Stimulated activated CD8-positive, alpha-beta memory T cell treated with anti-CD3 and anti-CD28 coated beads, Interleukin-7, amount 100 ng/mL, for 48 hours (primary cell): ENCODE measurements around the gene KRT20.
A peak's percentile ranks its signal among the peaks of the same experiment; 100 is the strongest.
"Not testable (repeated sequence)": the region's sequence is repeated elsewhere in the genome, so short reads cannot be mapped to it uniquely, and the experiment has no call there.

Source experiments
- DNase-seq, 2 donors: peaks; one replicate each; pipeline ENCODE4 v3.0.0-alpha.2; 2020; ENCODE audit warnings: low read depth in 1 of 2; ENCODE audit errors: extremely low read depth in 1 of 2

KRT20 gene

DNA sequence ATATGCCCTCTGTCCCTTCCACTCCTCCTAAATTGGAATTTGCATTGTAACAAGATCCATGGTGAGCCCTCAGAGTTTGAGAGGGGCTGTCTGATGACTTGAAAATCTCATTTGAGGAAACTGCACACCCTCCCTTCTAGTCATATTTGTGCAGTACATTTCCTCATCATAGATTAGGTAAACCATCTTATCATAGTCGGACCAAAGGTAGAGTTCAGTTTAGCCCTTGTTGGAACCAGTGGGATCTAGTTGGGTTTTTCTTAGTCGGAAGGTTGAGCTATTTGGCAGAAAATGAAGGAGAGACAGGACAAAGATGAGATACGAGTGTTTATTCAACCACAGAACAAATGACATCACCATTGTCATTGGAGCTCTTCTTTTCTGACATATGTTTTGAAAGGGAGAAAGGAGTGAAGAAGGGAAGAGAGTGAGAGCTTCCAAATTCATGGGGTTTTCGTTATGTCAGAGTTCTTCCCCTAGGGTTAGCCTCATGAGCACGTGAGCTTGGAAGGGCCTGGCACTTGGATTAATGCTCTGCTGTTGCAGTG is 15.8 kb upstream of the KRT20 start:
- DNase-seq, result no peak

DNA sequence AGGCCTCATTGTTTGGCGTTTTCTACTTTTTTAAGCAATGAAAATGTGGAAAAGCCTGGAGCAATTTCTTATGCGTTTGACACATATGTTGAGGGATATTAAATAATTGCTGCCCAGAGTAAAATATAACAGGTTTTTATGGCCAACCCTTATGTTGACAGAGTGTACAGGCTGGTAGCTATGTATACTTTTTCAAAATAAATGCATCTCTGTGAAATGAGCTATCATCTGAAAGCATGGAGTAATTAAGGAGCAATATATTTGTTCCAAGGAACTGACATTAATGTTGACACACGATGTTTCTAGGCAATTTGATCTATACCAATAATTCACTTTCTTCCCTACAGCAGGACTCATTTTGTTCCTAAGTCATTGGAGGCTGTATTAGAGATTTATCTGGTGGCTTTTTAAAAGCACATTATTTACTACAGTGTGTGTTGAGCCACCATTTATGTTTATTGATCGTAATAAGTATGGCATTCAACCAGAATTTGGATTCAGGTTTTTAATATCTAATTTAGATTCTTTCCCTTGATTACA is 11.9 kb upstream of the KRT20 start:
- no peak for DNase-seq

DNA sequence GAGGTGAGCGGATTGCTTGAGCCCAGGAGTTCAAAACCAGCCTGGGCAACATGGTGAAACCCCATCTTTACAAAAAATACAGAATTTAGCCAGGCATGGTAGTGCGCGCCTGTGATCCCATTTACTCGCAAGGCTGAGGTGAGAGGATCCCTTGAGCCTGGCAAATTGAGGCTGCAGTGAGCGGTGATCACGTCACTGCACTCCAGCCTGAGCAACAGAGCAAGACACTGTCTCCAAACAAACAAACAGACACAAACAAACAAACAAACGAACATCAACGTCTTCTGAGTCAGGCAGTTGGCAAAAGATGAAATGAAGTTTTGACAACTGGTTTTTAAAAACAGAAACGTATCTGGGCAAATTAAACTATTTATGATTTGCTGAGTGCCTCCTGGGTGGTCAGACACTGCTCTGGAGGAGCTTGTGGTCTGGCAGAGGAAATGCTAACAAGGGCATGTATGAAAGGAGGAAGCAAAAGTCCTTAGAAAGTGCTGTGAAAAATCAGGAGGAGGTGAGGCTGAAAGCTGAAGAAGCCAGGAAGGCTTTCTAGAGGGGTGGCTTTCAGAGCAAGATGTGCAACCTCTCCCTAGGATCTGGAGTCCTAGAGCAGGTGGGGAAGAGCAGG is 10.2 kb upstream of the KRT20 start:
- DNase-seq, result no peak

DNA sequence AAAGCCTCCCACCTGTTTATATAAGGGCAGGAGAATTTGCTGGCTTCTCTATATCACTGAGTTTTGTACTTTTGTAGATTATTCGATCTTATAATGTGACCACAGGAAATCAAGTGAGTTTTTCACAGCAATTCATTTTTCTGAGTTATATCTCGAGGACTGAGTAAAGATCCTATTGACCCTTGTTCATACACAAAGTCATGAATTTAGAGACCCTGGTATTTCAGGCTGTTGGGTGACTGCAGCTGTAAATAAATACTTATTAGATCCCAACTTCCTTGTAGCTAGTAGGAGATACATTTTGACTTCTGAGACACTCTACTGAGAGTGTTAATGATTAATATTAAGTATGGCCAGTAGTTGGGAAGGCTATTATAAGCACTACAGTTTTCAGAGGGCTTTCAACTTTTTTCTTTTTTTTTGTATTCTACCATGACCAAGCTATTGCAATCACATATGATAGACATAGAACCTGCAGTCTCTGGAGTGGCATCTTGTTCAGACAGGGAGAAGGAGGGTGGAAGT is 3.2 kb upstream of the KRT20 start:
- DNase-seq, result no peak

DNA sequence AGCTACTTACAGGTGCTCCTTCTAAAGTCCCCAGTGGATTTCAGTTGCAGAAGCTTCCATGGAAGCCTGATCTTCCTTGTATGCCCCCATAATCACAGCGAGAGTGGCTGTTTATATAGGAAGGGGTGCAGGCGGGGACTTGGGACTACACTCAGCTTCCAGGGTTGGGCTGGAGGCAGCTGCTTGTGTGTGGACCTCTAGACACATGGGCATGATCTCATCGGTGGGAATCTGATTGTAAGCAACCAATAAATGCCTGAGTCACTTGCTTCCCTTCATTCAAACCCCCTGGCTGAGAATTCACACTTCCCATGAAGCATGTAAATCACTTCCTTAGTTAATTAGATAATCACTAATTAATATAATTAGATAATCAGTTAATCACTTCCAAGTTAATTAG is 1.0 kb upstream of the KRT20 start:
- DNase-seq, result no peak

DNA sequence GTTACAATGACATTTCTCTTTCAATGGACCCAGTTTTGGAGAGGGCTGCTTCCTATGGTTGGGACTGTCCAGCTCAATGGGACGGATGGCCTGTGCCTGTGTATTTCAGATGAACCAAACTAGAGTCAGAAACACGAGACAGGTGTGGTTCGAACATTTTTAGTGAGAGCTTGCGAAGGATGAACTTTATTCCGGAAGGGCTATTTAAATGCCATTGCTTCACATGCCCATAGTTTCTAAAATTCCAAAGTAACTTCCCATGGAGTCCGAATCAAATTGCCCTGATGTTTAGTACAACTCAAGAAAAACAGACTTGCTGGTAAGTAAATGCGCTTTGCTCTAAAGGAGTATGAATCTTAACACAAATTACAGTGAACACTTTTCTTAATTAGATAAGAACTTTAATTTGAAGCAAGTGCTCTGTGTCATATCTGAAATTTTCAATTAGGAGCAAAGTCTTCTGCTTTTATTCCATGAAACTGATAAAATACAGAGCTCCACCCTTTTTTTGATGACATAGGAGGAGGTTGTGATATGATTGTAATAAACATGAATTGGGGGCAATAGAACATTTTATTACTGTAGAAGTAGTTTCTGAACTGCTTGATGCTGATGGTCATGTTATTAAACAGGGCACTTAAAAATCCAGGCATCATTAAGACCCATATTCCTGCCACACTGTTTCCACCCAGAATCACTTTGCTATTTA is 1.3 kb downstream of the KRT20 start:
- DNase-seq, result no peak

DNA sequence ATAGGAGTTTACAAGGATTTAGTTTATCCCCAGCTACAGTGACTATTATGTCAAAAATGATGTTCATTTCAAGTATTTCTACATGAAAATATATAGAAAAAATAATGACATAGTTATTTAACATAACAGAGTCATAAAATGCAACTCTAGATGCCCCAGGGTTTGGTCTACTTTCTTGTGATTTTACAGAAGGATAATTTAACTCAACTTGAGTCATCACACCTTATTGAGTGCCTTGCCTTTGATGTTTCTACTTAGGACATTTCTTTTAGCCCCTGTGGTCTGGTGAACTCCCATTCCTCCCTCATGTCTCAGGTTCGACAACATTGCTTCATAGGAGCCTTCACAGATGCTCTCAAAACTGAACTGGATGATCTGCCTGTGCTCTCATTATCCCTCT is 2.0 kb downstream of the KRT20 start:
- DNase-seq, result no peak

DNA sequence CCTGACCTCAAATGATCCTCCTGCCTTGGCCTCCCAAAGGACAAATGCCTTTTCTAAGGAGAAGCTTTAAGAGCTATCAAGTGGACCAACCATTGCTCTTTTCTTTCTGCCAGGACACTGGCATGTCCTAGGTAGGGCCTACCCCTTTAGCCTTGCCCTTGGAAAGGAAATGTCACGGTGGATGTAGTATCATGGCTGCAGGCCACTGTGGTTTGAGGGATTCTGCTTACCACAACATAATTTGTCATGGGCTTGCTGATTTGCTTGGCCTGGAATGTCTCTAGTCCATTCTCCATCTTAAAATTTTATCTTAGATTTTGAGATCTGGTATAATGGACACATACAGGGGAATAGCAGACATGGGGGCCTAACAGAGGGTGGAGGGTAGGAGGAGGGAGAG is 6.0 kb downstream of the KRT20 start:
- no peak for DNase-seq

DNA sequence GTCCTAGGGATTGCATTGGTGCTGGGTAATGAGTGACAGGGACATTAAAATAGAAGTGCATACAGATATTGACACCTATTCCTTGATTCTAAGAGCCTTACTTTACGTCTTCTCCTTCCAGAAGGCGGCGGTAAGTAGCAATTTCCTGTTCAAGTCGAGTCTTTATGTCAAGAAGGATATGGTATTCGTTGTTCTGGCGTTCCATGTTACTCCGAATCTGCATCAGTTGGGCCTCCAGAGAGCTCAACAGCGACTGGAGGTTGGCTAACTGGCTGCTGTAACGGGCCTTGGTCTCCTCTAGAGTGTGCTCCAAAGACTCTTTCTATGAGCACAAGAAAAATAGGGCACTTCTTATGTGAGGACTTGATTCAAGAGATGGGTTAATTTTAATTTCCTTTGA is 7.0 kb downstream of the KRT20 start:
- DNase-seq, result no peak

DNA sequence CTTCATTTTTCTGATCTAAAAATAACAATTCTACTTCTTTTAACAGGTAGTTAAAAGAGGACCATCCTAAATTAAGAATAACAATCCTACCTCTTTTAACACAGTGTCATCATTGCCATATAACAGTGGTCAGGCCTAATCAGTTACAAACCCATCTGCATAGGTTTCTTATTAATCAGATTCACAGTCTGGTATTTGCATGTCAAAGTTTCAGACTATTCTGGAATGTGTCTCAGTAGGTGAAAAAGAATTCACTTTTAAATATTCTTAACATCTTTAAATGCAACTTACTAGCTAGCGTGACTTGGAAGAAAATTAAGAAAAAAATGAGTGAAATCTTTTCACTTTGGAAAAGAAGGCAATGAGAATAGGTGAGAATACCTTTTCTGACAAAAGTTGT is 11.2 kb downstream of the KRT20 start:
- DNase-seq, result no peak

DNA sequence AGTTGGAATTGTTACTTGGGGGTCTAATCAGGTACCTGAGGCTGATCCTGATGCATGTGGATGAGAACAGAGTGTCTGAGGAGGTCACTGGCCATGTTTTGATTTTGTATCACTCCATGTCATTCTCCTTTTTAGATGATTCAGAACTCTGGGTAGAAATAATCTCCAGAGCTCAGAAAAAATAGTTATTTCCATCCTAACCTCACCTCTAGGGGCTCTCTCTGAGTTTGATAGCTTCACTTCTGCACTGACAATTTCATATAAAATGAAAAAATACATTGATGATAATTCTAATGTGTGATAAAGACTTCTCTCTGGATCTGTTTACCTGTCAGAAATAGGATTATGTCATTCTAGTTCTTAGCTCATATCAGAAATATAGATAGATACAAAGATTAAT is 11.8 kb downstream of the KRT20 start:
- DNase-seq, result no peak

DNA sequence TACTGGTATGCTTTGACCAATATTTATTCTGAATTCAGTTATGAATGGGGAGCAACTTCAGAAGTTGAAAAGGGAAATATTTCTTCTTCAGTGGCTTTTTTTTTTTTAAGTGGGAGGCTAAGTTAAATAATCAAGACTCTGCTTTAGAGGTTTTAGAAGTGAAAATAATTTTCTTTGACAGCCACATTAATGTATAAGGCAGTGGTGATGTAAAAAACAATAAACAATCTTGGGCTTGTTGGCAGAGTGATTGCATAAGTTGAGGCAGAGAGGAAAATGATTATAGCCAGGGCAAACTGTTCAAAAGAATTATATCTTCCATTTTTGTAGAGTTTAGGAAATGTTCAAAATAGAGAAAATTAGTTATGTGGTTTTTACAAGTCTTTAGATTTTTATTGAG is 12.6 kb downstream of the KRT20 start:
- no peak for DNase-seq

DNA sequence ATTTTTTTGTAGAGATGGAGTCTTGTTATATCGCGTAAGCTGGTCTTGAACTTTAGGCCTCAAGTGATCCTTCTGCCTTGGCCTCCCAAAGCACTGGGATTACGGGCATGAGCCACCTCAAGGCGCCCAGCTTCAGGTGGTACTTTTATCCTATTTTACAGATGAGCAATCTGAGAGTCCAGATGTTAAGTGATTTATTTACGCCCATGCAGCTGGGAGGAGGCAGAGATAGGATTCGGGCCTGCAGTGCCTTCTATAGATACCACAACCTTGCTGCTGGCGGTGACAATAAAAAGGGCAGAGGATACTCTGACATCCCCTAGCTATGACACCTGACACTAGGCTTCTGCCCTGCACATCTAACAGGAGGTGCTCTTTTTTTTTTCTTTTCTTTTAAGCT is 13.7 kb downstream of the KRT20 start:
- no peak for DNase-seq

DNA sequence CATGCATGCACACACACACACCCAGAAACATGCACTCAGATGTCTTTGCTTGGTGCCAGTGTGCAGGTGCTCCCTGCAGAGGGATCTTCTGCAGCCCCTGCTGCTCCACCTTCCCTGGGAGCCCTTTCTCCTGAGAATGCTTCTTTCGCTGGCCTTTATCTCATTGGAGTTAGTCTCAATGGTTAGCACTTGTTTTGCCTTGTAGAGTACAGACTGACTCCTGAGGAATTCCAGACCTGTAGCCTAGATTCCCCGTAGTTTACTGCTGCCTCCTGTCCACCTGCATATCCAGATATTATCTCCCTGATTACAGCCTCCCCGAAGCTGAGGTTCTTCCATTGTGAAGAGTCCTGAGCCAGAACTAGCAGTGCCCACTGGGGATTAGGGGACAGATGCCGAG is 14.9 kb downstream of the KRT20 start:
- DNase-seq, result no peak

DNA sequence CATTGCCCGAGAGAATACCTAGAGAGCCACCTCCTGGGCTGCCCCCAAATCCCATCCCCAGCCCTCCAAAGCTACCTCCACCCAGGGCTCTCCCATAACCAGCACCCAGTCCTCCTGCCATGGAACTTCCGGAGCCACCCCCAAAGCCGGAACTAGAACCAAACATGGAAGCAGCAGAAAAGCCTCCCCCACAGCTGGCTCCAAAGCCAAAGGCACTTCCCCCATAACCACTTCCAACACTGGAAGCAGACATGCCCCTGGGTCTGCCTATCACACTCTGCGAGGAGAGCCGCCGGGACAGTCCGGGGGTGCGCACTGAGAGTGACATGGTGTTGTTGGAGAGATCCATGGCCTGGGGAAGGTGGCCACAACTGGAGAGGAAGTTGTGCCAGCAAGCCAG is 18.2 kb downstream of the KRT20 start, which contains the start of gene KRT12:
TSS of gene KRT12 (minus strand) at position 386 of the 400 bp plus-strand sequence. CDS start at position 349, 37 bp downstream.
- DNase-seq, result no peak

DNA sequence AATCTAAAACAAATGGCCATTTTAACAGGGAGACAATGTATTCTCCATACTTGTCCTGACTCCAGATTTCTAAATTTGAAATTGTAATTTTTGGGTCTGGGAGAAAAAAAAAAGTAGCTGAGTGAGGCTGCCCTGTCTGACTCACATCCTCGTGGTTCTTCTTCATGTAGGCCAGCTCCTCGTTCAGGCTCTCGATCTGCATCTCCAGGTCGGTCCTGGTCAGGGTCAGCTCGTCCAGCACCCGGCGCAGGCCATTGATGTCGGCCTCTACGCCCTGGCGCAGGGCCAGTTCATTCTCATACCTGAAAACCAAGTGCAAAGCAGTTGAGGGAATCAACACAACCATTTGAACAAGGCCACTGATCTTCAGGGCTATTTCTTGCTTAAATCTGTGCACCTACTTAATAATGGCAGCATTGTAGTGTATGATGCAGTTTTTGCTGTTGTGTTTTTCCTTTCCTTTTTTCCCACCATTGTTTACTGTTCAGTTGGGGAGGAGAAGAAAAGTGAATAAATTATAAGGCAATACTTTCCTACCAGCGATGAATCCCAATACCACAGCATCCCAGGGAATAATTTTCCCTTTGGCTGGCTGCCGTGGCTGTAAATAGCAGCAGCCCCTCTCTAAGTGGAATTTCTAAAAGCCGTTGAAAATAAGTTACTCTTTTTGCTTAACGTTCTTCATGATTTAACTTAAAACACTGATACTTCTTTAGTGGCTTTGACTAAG is 20.2 kb downstream of the KRT20 start:
- DNase-seq, result no peak

DNA sequence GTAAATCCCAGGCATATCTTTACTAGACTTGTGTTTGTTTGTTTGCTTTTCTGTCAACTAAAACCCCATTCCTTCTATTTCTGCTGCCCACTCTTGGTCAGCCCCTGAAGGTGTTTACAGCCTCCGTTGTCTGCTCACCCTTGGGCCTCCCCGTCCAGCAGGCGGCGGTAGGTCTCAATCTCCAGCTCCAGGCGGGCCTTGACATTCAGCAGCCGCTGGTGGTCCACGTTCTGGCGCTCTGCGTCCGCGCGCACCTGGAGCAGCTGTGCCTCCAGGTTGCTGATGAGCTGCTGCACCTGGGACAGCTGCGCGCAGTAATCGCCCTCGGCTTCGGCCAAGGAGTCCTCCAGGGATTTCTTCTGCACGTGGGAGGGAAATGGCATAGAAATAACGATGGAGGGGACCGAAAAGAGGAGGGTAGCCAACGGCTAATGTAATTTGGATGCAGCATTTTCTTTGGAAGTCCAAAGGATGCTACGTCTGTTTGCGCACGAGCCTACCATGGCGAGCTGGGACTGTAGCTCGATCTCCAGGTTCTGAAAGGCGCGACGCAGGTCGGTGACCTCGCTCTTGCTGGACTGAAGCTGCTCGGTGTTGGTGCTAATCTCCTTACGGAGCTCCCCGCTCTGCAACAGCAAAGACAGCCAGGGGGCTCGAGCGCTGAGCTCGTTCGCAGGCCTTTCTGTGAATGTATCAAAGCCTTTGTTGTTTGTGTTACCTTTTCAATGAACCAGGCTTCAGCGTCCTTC is 21.9 kb downstream of the KRT20 start:
- peak in 1 of 2 donors; percentile 3 for DNase-seq

DNA sequence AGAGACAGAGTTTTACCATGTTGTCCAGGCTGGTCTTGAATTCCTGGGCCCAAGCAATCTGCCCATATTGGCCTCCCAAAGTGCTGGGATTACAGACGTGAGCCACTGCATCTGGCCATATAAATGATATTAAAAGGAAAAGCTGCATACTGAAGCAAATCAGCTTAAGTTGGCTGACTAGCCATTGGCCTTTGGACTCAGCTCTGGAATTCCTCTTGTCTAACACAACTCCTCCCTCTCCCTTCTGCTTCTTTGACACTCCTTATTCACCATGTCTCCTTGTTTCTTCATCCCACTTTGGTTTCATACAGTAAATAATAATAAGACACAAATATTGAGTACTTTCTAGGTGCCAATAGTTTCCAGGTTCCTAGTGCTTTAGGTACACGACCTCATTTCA is 25.5 kb downstream of the KRT20 start:
- DNase-seq, result no peak

DNA sequence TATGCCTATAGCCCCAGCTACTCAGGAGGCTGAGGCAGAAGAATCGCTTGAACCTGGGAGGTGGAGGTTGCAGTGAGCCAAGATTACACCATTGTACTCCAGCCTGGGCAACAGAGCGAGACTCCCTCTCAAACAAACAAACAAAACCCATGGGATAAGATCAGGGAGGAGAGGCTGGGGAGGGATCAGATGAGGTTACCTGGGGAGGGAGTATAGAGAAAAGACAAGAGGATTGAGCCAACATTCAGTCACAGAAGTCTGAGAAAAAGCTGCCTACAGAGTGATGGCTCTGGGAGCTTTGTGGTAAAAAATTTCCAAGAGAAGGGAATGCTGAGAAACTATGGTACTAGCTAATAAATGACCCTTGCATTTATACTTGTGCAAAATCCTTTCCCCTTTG is 26.4 kb downstream of the KRT20 start:
- DNase-seq, result not testable (repeated sequence)

DNA sequence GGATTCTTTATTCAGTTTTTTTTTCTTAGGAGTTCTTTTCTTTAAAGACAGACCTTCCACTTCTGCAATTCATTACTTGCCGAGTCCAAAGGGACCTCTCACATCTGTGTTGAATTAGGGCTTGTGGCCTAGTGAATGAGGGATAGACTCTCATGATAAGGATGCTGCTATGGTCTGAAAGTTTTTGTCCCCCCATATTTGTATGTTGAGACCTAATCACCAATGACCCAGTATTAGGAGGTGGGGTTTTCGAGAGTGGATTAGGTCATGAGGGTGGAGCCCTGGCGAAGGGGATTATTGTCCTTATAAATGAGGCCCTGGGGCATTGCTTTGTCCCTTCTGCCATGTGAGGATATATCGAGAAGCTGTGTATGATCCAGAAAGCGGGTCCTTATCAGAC is 27.5 kb downstream of the KRT20 start:
- DNase-seq, result no peak
